ENCODE data around the gene CAMTA1. TPM values are rescaled to one million over a fixed set of nuclear protein-coding genes. Genes with fewer than 3 reads are reported as not detected.

CAMTA1 gene
- total and polyA plus RNA-seq, 4 donors, result 90.5 to 236 (median 195) TPM

- Histone ChIP-seq H3K4me3 (ENCODE audit: low read depth, low read length) (no peak overlapping the region), H3K27ac (ENCODE audit: low read depth, low read length) (no peak overlapping the region), H3K4me1 (ENCODE audit: control insufficient read depth, insufficient read depth, low read length) (peaks cover 55% of the 10 kb centered on the region), H3K36me3 (ENCODE audit: control insufficient read depth, insufficient read depth, low read length) (peaks cover 3% of the 10 kb centered on the region), H3K27me3 (ENCODE audit: control insufficient read depth, insufficient read depth, low read length) (no peaks in the 10 kb centered on the region), H3K9me3 (ENCODE audit: control insufficient read depth, insufficient read depth, low read length) (no peaks in the 10 kb centered on the region)
- 83% methylated on average over 1 of the region's 2 CpGs for WGBS (ENCODE audit: insufficient coverage)
- no peak for DNase-seq (ENCODE audit: low read depth in 4 of 6, low spot score in 6 of 6)
These were observed 262.6 kb downstream of the CAMTA1 start for GRCh38 chr1:7047866-7048265.

- Histone ChIP-seq H3K4me3 (ENCODE audit: low read depth, low read length) (no peak overlapping the region), H3K27ac (ENCODE audit: low read depth, low read length) (no peak overlapping the region), H3K27me3 (ENCODE audit: control insufficient read depth, insufficient read depth, low read length) (no peaks in the 10 kb centered on the region), H3K9me3 (ENCODE audit: control insufficient read depth, insufficient read depth, low read length) (no peaks in the 10 kb centered on the region), H3K36me3 (ENCODE audit: control insufficient read depth, insufficient read depth, low read length) (peaks cover 3% of the 10 kb centered on the region), H3K4me1 (ENCODE audit: control insufficient read depth, insufficient read depth, low read length) (peaks cover 55% of the 10 kb centered on the region)
- WGBS (ENCODE audit: insufficient coverage), result 86% methylated on average over 10 of the region's 10 CpGs
- DNase-seq (ENCODE audit: low read depth in 4 of 6, low spot score in 6 of 6), result no peak
These were observed 263.1 kb downstream of the CAMTA1 start for GRCh38 chr1:7048395-7048794.

GRCh38 chr1:7049913-7050625 is 264.8 kb downstream of the CAMTA1 start:
- Histone ChIP-seq H3K27me3 (ENCODE audit: control insufficient read depth, insufficient read depth, low read length) (no peaks in the 10 kb centered on the region), H3K27ac (ENCODE audit: low read depth, low read length) (peak overlapping the region; percentile 78), H3K9me3 (ENCODE audit: control insufficient read depth, insufficient read depth, low read length) (no peaks in the 10 kb centered on the region), H3K4me3 (ENCODE audit: low read depth, low read length) (no peak overlapping the region), H3K4me1 (ENCODE audit: control insufficient read depth, insufficient read depth, low read length) (peaks cover 46% of the 10 kb centered on the region), H3K36me3 (ENCODE audit: control insufficient read depth, insufficient read depth, low read length) (peaks cover 3% of the 10 kb centered on the region)
- WGBS (ENCODE audit: insufficient coverage), result 88% methylated on average over 25 of the region's 25 CpGs
- no peak for DNase-seq (ENCODE audit: low read depth in 4 of 6, low spot score in 6 of 6)

- H3K4me1 ChIP-seq (ENCODE audit: control insufficient read depth, insufficient read depth, low read length), result peaks cover 46% of the 10 kb centered on the region
- DNase-seq (ENCODE audit: low read depth in 4 of 6, low spot score in 6 of 6), result peak in 2 of 6 donors; percentile 62 to 85
- WGBS (ENCODE audit: insufficient coverage), result 32% methylated on average over 31 of the region's 32 CpGs
These were observed 265.8 kb downstream of the CAMTA1 start for GRCh38 chr1:7050751-7051665.

GRCh38 chr1:7052701-7053100 is 267.4 kb downstream of the CAMTA1 start:
- Histone ChIP-seq H3K27ac (ENCODE audit: low read depth, low read length) (no peak overlapping the region), H3K4me3 (ENCODE audit: low read depth, low read length) (no peak overlapping the region), H3K36me3 (ENCODE audit: control insufficient read depth, insufficient read depth, low read length) (peaks cover 10% of the 10 kb centered on the region), H3K9me3 (ENCODE audit: control insufficient read depth, insufficient read depth, low read length) (no peaks in the 10 kb centered on the region), H3K4me1 (ENCODE audit: control insufficient read depth, insufficient read depth, low read length) (peaks cover 47% of the 10 kb centered on the region), H3K27me3 (ENCODE audit: control insufficient read depth, insufficient read depth, low read length) (no peaks in the 10 kb centered on the region)
- WGBS (ENCODE audit: insufficient coverage), result 74% methylated on average over 8 of the region's 13 CpGs
- DNase-seq (ENCODE audit: low read depth in 4 of 6, low spot score in 6 of 6), result no peak

More at GRCh38 chr1:7050751-7051665, 265.8 kb downstream of the CAMTA1 start:
- Histone ChIP-seq H3K4me3 (ENCODE audit: low read depth, low read length) (no peak overlapping the region), H3K9me3 (ENCODE audit: control insufficient read depth, insufficient read depth, low read length) (no peaks in the 10 kb centered on the region), H3K36me3 (ENCODE audit: control insufficient read depth, insufficient read depth, low read length) (peaks cover 3% of the 10 kb centered on the region), H3K27ac (ENCODE audit: low read depth, low read length) (peak overlapping the region; percentile 78), H3K27me3 (ENCODE audit: control insufficient read depth, insufficient read depth, low read length) (no peaks in the 10 kb centered on the region)

GRCh38 chr1:7060745-7061144 is 275.5 kb downstream of the CAMTA1 start:
- 37% methylated on average over 11 of the region's 12 CpGs for WGBS (ENCODE audit: insufficient coverage)
- Histone ChIP-seq H3K4me3 (ENCODE audit: low read depth, low read length) (no peak overlapping the region), H3K27me3 (ENCODE audit: control insufficient read depth, insufficient read depth, low read length) (no peaks in the 10 kb centered on the region), H3K27ac (ENCODE audit: low read depth, low read length) (no peak overlapping the region), H3K36me3 (ENCODE audit: control insufficient read depth, insufficient read depth, low read length) (peaks cover 15% of the 10 kb centered on the region), H3K9me3 (ENCODE audit: control insufficient read depth, insufficient read depth, low read length) (no peaks in the 10 kb centered on the region), H3K4me1 (ENCODE audit: control insufficient read depth, insufficient read depth, low read length) (peaks cover 20% of the 10 kb centered on the region)
- peak in 2 of 6 donors; percentile 72 to 83 for DNase-seq (ENCODE audit: low read depth in 4 of 6, low spot score in 6 of 6)

GRCh38 chr1:7062346-7063061 is 277.2 kb downstream of the CAMTA1 start:
- no peak overlapping the region for H3K27ac ChIP-seq (ENCODE audit: low read depth, low read length)
- peaks cover 18% of the 10 kb centered on the region for H3K4me1 ChIP-seq (ENCODE audit: control insufficient read depth, insufficient read depth, low read length)
- 81% methylated on average over 31 of the region's 32 CpGs for WGBS (ENCODE audit: insufficient coverage)
- no peak for DNase-seq (ENCODE audit: low read depth in 4 of 6, low spot score in 6 of 6)
- H3K4me3 ChIP-seq (ENCODE audit: low read depth, low read length), result no peak overlapping the region
- peaks cover 8% of the 10 kb centered on the region for H3K36me3 ChIP-seq (ENCODE audit: control insufficient read depth, insufficient read depth, low read length)
- H3K27me3 ChIP-seq (ENCODE audit: control insufficient read depth, insufficient read depth, low read length), result no peaks in the 10 kb centered on the region
- H3K9me3 ChIP-seq (ENCODE audit: control insufficient read depth, insufficient read depth, low read length), result no peaks in the 10 kb centered on the region

- Histone ChIP-seq H3K4me3 (ENCODE audit: low read depth, low read length) (no peak overlapping the region), H3K4me1 (ENCODE audit: control insufficient read depth, insufficient read depth, low read length) (peaks cover 24% of the 10 kb centered on the region), H3K27me3 (ENCODE audit: control insufficient read depth, insufficient read depth, low read length) (no peaks in the 10 kb centered on the region), H3K9me3 (ENCODE audit: control insufficient read depth, insufficient read depth, low read length) (no peaks in the 10 kb centered on the region), H3K27ac (ENCODE audit: low read depth, low read length) (no peak overlapping the region), H3K36me3 (ENCODE audit: control insufficient read depth, insufficient read depth, low read length) (peaks cover 8% of the 10 kb centered on the region)
- WGBS (ENCODE audit: insufficient coverage), result 89% methylated on average over 1 of the region's 1 CpG
- no peak for DNase-seq (ENCODE audit: low read depth in 4 of 6, low spot score in 6 of 6)
These were observed 278.7 kb downstream of the CAMTA1 start for GRCh38 chr1:7063981-7064380.

GRCh38 chr1:7068552-7068951 is 283.3 kb downstream of the CAMTA1 start:
- H3K27ac ChIP-seq (ENCODE audit: low read depth, low read length), result no peak overlapping the region
- H3K4me3 ChIP-seq (ENCODE audit: low read depth, low read length), result no peak overlapping the region
- no peaks in the 10 kb centered on the region for H3K9me3 ChIP-seq (ENCODE audit: control insufficient read depth, insufficient read depth, low read length)
- H3K36me3 ChIP-seq (ENCODE audit: control insufficient read depth, insufficient read depth, low read length), result no peaks in the 10 kb centered on the region
- no peak for DNase-seq (ENCODE audit: low read depth in 4 of 6, low spot score in 6 of 6)
- WGBS (ENCODE audit: insufficient coverage), result 73% methylated on average over 2 of the region's 5 CpGs
- H3K27me3 ChIP-seq (ENCODE audit: control insufficient read depth, insufficient read depth, low read length), result peaks cover 3% of the 10 kb centered on the region
- peaks cover 28% of the 10 kb centered on the region for H3K4me1 ChIP-seq (ENCODE audit: control insufficient read depth, insufficient read depth, low read length)
